HG03565 (cell line): ENCODE results near the gene PSORS1C1.
"Not testable (repeated sequence)": the region's sequence is repeated elsewhere in the genome, so short reads cannot be mapped to it uniquely, and the experiment has no call there.

Experiments
- ATAC-seq: cut with Tn5 transposase; IDR thresholded peaks from one replicate; pipeline ENCODE4 v1.9.1; 2021; ENCODE audit warnings: mild to moderate bottlenecking, moderate library complexity; ENCODE audit not compliant: unreplicated experiment

Gene PSORS1C1

DNA sequence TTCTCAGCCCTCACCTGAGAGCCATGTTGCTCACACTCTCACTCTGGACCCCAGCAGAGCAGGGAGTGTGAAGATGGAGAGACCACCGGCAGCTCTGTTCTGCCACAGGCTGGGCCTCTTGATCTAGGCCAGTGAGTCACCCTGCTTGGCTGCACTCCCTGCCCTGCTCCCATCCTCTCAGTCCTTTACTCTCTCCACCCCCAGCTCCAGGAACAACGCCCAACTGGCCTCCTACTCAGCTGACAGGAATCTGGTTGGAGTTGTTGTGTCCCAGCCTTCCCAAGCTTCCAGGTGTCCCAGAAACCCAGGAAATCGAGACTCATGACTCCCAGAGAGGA is at the start of gene PSORS1C1:
Gene PSORS1C1 (plus strand): TSS at position 260 of the 338 bp plus-strand sequence. CDS start 14,833 bp downstream, outside the sequence.
- no peak for ATAC-seq

- no peak for ATAC-seq
These were observed 49.0 kb upstream of the PSORS1C1 start for GRCh38 chr6:31065556-31065955.

GRCh38 chr6:31067028-31067427 is 47.6 kb upstream of the PSORS1C1 start:
- not testable (repeated sequence) for ATAC-seq

GRCh38 chr6:31067891-31068668 is 46.5 kb upstream of the PSORS1C1 start:
- not testable (repeated sequence) for ATAC-seq

DNA sequence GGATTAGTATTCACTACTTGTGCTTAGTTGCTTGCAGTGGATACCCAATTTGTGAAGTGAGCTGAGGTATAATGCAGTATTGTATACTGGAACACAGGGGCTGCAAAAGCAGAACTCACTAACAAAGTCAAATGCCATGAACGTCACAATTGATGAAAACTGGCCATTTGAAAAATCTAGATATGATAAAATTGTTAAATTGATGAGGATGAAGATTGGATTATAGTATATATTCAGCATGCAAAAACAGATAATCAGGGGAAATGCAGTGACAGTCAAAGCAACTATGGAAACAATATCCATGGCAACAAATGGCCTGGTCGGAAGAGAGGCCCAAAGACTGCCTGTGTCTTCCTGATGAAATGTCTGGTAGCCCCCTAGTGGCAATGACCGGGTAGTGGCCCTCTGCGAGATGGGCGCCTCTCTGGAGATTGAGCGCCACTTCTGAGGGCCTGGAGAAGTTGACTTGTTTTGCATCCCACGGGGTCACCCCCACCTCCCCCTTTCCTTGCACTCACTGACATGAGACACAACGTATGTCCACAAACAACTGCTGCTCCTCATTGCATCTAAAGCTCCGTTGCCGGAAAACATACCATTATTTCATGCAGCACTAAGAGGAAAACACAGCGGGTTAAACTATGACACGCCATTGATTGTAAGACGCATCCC is 45.8 kb upstream of the PSORS1C1 start:
- ATAC-seq = no peak

GRCh38 chr6:31070711-31071197 is 43.8 kb upstream of the PSORS1C1 start:
- no peak for ATAC-seq

GRCh38 chr6:31074401-31074800 is 40.2 kb upstream of the PSORS1C1 start:
- no peak for ATAC-seq

DNA sequence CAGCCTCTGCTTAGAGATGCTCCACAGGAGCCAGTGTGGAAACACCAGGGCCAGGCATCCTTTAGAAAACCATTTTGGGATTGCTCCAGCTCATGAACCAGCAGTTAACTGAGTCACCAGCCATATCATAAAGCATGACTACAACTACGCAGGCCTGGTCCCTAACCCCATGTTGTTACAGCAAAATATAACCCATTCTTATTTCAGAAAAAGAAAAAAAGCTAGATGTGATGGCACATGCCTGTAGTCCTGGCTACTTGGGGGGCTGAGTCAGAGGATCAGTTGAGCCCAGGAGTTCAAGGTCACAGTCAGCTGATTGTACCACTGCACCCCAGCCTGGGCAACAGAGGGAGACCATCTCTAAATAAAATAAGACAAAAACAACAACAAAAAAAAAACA is 39.1 kb upstream of the PSORS1C1 start:
- ATAC-seq = no peak

- ATAC-seq = no peak
These were observed 38.0 kb upstream of the PSORS1C1 start for GRCh38 chr6:31076611-31077010.

DNA sequence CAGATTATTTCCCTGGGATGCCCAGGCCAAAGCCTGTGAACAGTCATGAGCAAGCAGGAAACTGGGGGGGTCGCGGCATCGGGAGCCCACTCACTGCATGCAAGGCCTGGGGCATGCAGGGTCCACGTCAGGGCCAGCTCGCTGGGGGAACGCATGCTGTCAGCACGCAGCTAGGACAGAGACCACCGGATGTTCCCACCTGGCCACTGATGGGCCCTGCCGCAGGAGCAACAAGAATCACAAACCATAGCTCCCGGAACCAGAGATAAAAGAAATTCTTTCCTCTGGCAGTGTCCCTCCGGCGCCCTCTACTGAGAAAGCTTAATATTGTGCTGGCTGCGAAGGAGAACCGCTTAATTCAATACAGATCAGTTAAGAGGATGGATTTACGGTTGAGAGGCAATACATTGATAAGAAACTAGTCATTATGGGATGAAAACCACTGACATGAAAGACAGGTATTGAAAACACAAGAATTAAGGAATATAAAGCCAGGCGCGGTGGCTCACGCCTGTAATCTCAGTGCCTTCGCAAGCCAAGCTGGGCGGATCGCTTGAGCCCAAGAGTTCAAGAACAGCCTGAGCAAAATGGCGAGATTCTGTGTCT is 34.8 kb upstream of the PSORS1C1 start:
- ATAC-seq = no peak

GRCh38 chr6:31081872-31082271 is 32.7 kb upstream of the PSORS1C1 start:
- no peak for ATAC-seq

DNA sequence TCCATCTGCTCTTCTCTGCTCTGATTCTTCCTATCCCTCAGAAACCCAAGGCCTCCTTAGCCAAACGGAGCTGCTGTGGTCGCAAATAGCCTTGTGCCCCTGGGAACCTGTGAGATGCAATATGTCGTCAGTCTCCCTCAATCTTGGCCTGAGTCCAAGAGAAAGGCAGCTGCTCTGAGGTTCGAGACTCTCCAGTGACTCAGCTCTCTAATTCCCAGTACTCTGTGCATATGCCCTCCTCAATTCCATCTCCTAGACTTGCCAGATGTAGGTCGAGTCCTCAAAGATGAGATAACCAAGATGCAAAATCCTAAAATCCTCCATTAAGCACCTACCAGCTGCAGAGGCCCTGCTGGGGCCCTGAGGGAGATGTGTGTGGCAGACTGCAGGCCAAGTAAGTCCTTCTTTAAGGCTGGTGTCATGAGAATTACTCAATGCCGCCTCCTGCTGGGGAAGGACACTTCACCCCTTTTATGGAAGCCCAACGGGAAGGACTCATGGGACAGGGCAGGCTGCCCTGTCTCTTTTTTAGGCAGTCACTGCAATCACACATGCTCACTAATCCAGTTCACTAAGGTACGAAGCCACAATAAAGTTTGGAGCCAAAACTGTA is 30.8 kb upstream of the PSORS1C1 start:
- no peak for ATAC-seq

DNA sequence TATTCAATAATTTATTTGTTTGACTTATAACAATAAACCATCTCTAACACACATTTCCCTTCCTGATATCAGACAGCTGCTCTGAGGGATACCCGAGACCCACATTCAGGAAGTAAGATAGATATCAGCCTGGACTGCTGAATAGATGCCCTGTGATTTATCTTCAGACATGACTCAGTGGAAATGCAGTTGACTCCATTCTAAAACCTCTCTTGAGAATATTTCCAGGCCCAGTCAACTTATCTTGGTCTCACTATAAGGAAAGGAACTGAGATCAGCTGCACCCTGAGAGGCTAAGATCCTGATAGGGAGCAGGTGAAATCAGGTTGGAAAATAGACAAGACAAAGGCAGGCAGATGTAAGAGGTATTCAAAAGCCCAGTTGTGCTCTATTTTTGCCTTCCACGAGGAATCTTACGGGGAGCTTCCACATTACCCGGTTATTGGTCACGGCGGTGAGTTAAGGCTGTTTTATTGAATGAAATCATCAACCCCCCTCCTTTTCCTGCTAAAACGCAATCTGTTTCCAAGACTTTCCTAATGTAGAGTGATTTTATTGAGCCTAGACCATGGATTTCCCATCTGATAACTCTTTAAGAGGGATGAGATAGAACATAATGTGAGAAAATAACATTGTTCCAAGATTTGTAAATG is 27.7 kb upstream of the PSORS1C1 start:
- no peak for ATAC-seq

GRCh38 chr6:31087494-31088089 is 27.0 kb upstream of the PSORS1C1 start:
- peak; percentile 56 for ATAC-seq

DNA sequence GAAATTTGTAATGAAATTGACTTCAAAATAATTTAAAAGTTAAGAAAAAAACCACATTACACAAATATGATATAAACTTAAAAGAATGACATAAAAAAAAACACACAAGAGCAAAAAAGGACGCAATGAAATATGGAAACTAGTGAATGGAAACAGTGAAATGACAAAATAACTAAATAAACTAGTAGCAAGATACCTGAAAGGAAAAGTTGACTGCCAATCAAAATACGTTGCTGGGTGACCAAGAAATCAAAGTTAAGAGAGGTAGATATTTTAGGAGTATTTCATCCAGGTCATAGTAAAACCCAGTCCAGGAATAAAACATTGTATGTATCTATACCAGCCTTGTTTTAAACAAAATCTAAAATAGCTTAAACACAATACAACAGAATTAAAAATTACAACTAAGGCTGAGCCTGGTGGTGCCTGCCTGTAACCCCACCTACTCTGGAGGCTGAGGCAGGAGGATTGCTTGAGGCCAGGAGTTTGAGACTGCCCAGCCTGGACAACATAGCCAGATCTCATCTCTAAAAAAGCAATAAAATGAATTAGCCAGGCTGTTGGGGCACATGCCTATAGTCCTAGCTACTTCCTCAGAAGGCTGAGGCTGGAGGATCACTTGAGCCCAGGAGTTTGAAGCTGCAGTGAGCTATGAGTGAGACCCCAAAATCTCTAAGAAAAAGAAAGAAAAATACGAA is 24.2 kb upstream of the PSORS1C1 start:
- no peak for ATAC-seq

DNA sequence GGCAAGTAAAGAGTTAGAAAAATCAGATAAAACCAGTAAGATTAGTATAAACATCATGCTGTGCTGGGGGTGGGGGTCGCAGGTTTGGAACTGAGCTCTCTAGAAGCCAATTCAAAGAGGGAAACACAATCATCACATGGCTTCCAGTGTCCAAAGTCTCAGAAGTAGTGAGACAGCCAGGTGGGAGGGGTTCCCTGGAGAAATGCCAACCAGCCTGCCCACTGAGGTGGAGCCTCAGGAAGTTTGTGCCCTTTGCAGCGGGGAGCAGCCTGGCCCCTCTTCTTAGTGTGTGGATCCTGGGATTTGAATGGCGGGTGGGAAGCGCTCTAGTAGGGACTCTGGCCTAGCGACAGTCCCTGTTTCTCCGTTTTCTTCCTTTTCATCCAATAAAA is 23.6 kb upstream of the PSORS1C1 start:
- ATAC-seq = no peak

DNA sequence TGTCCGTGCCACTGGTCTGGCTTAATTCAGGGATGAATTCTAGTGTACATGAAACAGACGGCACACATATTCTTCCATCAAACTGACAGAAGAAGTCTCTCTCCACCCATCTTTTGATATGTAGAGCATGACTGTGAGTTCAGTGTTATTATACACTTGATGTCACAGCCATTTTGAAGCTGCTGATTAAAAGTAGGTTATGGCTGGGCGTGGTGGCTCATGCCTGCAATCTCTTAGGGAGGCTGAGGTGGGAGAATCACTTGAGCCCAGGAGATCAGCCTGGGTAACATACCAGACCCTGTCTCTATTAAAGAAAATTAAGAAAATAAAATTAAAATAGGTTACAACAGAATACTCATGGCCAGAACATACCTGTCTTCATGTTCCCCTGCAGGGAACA is 22.9 kb upstream of the PSORS1C1 start:
- no peak for ATAC-seq

DNA sequence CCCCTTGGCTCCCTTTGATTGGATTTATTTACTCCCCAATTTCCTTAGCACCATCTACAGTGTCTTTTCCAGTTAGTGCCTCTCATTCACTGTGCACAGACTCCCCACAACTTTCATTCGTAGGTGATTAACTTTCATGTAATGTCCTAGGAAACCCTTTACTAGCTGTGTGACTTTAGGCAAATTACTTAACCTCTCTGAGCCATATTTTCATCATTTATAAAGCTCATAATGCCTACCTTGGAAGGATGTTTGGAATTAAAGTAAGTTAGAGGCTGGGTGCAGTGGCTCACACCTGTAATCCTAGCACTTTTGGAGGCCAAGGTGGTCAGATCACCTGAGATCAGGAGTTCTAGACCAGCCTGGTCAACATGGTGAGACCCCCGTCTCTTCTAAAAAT is 22.4 kb upstream of the PSORS1C1 start:
- ATAC-seq = no peak

- ATAC-seq = no peak
These were observed 21.7 kb upstream of the PSORS1C1 start for GRCh38 chr6:31092769-31093505.
